ENCODE data around the gene ITGB4.

DNA sequence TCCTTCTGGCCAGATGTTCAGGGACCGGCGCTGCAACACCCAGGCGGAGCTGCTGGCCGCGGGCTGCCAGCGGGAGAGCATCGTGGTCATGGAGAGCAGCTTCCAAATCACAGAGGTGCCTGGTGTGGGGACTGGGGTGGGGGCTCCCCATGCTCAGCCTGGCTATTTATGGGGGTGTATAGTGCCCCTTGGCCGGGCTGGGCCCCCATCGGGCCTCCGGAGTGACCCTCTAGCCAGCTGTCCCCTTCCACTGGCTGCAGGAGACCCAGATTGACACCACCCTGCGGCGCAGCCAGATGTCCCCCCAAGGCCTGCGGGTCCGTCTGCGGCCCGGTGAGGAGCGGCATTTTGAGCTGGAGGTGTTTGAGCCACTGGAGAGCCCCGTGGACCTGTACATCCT, 6.1 kb downstream of the ITGB4 start:
- TF ChIP-seq, protein P1, sequence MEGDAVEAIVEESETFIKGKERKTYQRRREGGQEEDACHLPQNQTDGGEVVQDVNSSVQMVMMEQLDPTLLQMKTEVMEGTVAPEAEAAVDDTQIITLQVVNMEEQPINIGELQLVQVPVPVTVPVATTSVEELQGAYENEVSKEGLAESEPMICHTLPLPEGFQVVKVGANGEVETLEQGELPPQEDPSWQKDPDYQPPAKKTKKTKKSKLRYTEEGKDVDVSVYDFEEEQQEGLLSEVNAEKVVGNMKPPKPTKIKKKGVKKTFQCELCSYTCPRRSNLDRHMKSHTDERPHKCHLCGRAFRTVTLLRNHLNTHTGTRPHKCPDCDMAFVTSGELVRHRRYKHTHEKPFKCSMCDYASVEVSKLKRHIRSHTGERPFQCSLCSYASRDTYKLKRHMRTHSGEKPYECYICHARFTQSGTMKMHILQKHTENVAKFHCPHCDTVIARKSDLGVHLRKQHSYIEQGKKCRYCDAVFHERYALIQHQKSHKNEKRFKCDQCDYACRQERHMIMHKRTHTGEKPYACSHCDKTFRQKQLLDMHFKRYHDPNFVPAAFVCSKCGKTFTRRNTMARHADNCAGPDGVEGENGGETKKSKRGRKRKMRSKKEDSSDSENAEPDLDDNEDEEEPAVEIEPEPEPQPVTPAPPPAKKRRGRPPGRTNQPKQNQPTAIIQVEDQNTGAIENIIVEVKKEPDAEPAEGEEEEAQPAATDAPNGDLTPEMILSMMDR (conservative IDR thresholded peaks at IDR 0.05 in 1 of 2, IDR thresholded peaks at IDR 0.05 in 1 of 2; ENCODE audit: extremely low read depth in 1 of 2, insufficient read depth in 1 of 2, low read depth in 1 of 2, low read length in 2 of 2), result no peak
- TF ChIP-seq EZH2 (IDR thresholded peaks at IDR 0.05; ENCODE audit: borderline replicate concordance, low read length), result no peak

Measured in mammary epithelial cell (primary cell).